Thyroid gland (tissue), 4 donors: ENCODE data around the gene OR13C3. TPM values are rescaled to one million over a fixed set of nuclear protein-coding genes. Genes with fewer than 3 reads are reported as not detected.

Experiments used
- DNase-seq, 2 donors: peaks; one replicate each; pipeline ENCODE4 v3.0.0-alpha.2; 2019
- H3K27ac ChIP-seq, 3 donors: fragments of 200-600 bp; sonication (generic); 1 replicate in 2 of 3; 2 replicates in 1 of 3; pipeline ENCODE4 v1.5.1; 2016 to 2019; ENCODE audit warnings: mild to moderate bottlenecking in 1 of 3, moderate library complexity in 1 of 3
- H3K27me3 ChIP-seq: fragments of 200-600 bp; sonication (generic); one replicate; pipeline ENCODE4 v1.5.1; 2019
- H3K36me3 ChIP-seq, 2 donors: fragments of 200-600 bp; sonication (generic); one replicate each; pipeline ENCODE4 v1.5.1; 2016 to 2019
- H3K4me1 ChIP-seq, 2 donors: fragments of 200-600 bp; sonication (generic); one replicate each; pipeline ENCODE4 v1.5.1; 2017 to 2019
- H3K4me3 ChIP-seq, 3 donors: fragments of 200-600 bp; sonication (generic); replicated peaks in 1 of 3; 1 replicate in 2 of 3; 2 replicates in 1 of 3; pipeline ENCODE4 v1.5.1; 2016; ENCODE audit warnings: mild to moderate bottlenecking in 1 of 3
- H3K9me3 ChIP-seq: fragments of 200-600 bp; sonication (generic); one replicate; pipeline ENCODE4 v1.5.1; 2017
- POLR2A ChIP-seq, 2 donors: fragments of 450-650 bp; IDR thresholded peaks; one replicate each; pipeline ENCODE4 v1.6.1; 2017; ENCODE audit warnings: antibody characterized with exemption in 2 of 2, mild to moderate bottlenecking in 2 of 2, moderate library complexity in 1 of 2
- WGBS, 2 donors: methylation state at CpG; one replicate each; pipeline ENCODE4 v1.1.5; 2017; 5-methylcytosine and 5-hydroxymethylcytosine counted together
- intact Hi-C: fragments of 100-400 bp; cut with DNase I; formaldehyde crosslinking; loops from one replicate; pipeline ENCODE4 v1.15.1; 2023
- total RNA-seq, 4 donors: library from RNA; depleted of rRNA; stranded (reverse); fragments of >200 nt; gene quantifications; one replicate each; pipeline ENCODE4 v1.2.3, GENCODE V29; 2016
- TF ChIP-seq, protein P1 (sequence below), 6 experiments: fragments of 200-600 bp in 3 of 6; fragments of 450-650 bp in 3 of 6; sonication (generic) in 3 of 6; IDR thresholded peaks; one replicate each; pipeline ENCODE4 v1.5.1; 2016 to 2019; ENCODE audit warnings: antibody characterized with exemption in 6 of 6, mild to moderate bottlenecking in 2 of 6, inconsistent platforms in 1 of 6, moderate library complexity in 1 of 6

OR13C3 gene
- total RNA-seq, 4 donors from 2014 or later: 0.40 TPM; not detected in 3

DNA sequence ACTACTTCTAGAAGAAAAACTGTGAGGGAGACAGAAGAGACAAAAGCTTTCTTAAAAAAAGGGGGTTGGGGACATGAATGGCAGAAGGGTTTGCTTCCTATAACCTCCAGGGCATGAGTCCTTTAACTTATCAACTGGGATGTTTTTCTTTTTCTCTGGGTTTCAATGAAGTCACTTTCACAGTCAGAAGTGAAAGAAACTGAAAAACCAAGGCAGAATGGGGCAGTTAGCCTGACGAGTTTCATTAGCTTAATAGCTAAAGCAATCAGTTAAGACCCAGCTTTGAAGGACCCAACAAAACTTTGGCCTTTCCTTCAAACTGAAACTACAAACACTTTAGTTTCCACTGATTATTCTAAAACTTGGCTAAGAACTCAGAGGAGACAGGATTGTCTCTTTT lies 27.7 kb upstream of the OR13C3 start:
- intact Hi-C loops: no loop called here
- no peak for DNase-seq
- Histone ChIP-seq H3K27me3 (no peaks in the 10 kb centered on the region), H3K36me3 (no peaks in the 10 kb centered on the region), H3K9me3 (no peaks in the 10 kb centered on the region), H3K27ac (no peak overlapping the region), H3K4me3 (no peak overlapping the region), H3K4me1 (no peaks in the 10 kb centered on the region)
- 40% methylated on average over 1 of the region's 1 CpG for WGBS, 2 donors
- TF ChIP-seq POLR2A (IDR thresholded peaks at IDR 0.05): no peak
- TF ChIP-seq, protein P1, sequence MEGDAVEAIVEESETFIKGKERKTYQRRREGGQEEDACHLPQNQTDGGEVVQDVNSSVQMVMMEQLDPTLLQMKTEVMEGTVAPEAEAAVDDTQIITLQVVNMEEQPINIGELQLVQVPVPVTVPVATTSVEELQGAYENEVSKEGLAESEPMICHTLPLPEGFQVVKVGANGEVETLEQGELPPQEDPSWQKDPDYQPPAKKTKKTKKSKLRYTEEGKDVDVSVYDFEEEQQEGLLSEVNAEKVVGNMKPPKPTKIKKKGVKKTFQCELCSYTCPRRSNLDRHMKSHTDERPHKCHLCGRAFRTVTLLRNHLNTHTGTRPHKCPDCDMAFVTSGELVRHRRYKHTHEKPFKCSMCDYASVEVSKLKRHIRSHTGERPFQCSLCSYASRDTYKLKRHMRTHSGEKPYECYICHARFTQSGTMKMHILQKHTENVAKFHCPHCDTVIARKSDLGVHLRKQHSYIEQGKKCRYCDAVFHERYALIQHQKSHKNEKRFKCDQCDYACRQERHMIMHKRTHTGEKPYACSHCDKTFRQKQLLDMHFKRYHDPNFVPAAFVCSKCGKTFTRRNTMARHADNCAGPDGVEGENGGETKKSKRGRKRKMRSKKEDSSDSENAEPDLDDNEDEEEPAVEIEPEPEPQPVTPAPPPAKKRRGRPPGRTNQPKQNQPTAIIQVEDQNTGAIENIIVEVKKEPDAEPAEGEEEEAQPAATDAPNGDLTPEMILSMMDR (IDR thresholded peaks at IDR 0.05): no peak

DNA sequence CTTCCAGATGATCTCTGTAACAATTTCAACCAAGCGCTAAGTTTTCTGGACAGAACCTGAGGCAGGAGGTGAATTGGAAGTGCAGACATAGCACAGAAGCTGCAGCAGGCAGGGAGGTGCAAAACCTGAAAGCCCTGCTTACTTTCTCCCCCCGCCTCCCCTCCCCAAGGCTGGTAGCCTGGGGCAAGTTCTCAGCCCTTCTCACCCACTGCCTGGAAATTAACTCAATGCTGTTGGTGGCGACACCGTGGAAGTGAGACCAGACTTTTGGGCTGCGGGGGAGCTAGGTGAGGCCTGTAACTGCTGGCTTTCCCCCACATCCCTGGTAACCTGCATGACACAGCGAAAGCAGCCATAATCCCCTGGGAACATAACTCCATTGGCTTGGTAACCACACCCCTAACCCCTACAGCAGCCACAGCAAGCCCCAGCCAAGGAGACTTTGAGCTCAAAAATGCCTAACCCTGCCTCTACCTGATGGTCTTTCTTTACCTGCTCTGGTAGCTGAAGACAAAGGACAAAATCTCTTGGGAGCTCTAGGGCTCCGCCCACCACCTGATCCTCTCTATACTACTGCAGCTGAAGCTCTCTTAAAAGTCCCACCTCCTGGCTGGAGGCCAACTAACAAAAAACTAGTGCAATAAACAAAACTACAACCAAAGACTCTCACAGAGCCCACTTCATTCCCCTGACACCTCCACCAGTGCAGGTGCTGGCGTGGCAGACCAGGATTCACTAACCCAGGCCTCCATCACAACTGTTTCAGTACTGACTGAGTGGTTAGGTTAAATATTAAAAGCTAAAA lies 20.4 kb upstream of the OR13C3 start:
- intact Hi-C loops: no loop called here
- DNase-seq: no peak
- Histone ChIP-seq H3K4me1 (no peaks in the 10 kb centered on the region), H3K9me3 (no peaks in the 10 kb centered on the region), H3K27ac (no peak overlapping the region), H3K27me3 (no peaks in the 10 kb centered on the region), H3K4me3 (no peak overlapping the region), H3K36me3 (no peaks in the 10 kb centered on the region)
- TF ChIP-seq POLR2A (IDR thresholded peaks at IDR 0.05): no peak
- TF ChIP-seq, protein P1 (IDR thresholded peaks at IDR 0.05): no peak
- WGBS, 2 donors: 80 to 94% methylated on average over 8 of the region's 8 CpGs

DNA sequence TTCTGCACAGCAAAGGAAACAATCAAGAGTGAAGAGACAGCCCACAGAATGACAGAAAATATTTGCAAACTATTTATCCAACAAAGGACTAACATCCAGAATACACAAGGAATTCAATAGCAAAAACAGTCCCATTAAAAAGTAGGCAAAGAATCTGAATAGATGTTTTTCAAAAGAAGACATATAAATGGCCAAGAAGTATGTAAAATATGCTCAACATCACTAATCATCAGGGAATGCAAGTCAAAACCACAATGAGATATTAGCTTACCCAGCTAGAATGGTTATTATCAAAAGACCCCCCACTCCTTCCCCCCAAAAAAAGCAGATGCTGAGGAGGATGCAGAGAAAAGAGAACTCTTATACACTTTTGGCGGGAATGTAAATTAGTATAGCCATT lies 18.9 kb upstream of the OR13C3 start:
- no peaks in the 10 kb centered on the region for H3K36me3 ChIP-seq
- H3K27me3 ChIP-seq: no peaks in the 10 kb centered on the region
- H3K9me3 ChIP-seq: no peaks in the 10 kb centered on the region
- H3K27ac ChIP-seq: no peak overlapping the region
- no peak for DNase-seq
- intact Hi-C loops: no loop called here
- 93 to 95% methylated on average over 1 of the region's 1 CpG for WGBS, 2 donors
- TF ChIP-seq POLR2A (IDR thresholded peaks at IDR 0.05): no peak
- TF ChIP-seq, protein P1 (IDR thresholded peaks at IDR 0.05): no peak
- H3K4me3 ChIP-seq: no peak overlapping the region
- no peaks in the 10 kb centered on the region for H3K4me1 ChIP-seq

DNA sequence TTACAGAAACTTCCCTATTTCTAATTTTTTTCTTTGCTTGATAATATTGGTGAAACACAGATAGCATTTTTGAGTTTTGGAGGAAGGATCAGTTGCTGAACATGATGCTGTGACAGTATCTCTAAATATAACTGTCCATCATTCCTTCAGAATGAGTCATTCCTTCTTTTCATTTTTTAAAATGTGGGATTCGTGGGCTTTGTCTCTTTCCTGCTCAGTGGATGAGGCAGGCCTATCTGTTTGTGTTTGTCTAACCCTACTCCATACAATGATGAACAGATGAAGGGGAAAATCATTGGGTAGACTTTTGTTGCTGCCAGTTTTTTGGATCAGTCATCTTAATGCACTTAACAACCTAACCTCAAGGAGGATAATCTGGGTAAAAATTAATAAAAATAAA lies 16.6 kb upstream of the OR13C3 start:
- no peak for TF ChIP-seq POLR2A (IDR thresholded peaks at IDR 0.05)
- TF ChIP-seq, protein P1 (IDR thresholded peaks at IDR 0.05): no peak
- Histone ChIP-seq H3K4me1 (no peaks in the 10 kb centered on the region), H3K4me3 (no peak overlapping the region), H3K9me3 (no peaks in the 10 kb centered on the region), H3K36me3 (no peaks in the 10 kb centered on the region), H3K27me3 (no peaks in the 10 kb centered on the region), H3K27ac (no peak overlapping the region)
- WGBS, 2 donors: 43 to 49% methylated on average over 1 of the region's 1 CpG
- no peak for DNase-seq
- intact Hi-C loops: no loop called here

DNA sequence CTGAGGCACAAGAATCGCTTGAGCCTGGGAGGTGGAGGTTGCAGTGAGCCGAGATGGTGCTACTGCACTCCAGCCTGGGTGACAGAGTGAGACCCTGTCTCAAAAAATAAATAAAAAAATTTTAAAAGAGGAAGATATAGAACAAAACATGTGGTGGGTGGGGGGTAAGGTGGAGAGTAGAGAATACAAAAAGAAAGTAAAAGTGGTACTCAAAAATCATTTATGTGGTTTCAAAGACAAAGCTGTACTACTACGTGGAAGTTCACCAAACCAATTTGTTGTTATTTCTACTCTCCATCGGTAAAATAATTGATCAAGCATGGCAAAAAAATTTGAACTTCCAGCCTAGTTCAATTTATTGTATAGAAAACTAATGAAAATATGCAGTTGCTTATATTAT lies 8.0 kb upstream of the OR13C3 start:
- DNase-seq: no peak
- no peaks in the 10 kb centered on the region for H3K36me3 ChIP-seq
- intact Hi-C loops: no loop called here
- no peak overlapping the region for H3K4me3 ChIP-seq
- H3K4me1 ChIP-seq: no peaks in the 10 kb centered on the region
- no peaks in the 10 kb centered on the region for H3K9me3 ChIP-seq
- H3K27me3 ChIP-seq: no peaks in the 10 kb centered on the region
- no peak overlapping the region for H3K27ac ChIP-seq
- 89 to 91% methylated on average over 4 of the region's 4 CpGs for WGBS, 2 donors
- TF ChIP-seq, protein P1 (IDR thresholded peaks at IDR 0.05): no peak
